ENCODE measurements around the gene CUL5.

GRCh38 chr11:108148556-108148955 lies 139.9 kb downstream of the CUL5 start:
- no peak for TF ChIP-seq CTCF (IDR thresholded peaks at IDR 0.05; ENCODE audit: insufficient read depth, low read length, poor library complexity, severe bottlenecking)
- TF ChIP-seq EZH2phosphoT487 (conservative IDR thresholded peaks at IDR 0.05; ENCODE audit: low read length): no peak
